IMR-90 (cell line): ENCODE data around the gene UBN1. TPM values are rescaled to one million over a fixed set of nuclear protein-coding genes. Genes with fewer than 3 reads are reported as not detected.
A peak's percentile ranks its signal among the peaks of the same experiment; 100 is the strongest.

Experiments used
- ATAC-seq: fragments of 200-7000 bp; cut with Tn5 transposase; 2 replicates; pipeline ENCODE4 v1.9.1; 2020; ENCODE audit warnings: low read depth, mild to moderate bottlenecking, moderate library complexity
- BruUV-seq: library from RNA; stranded (reverse); fragments of 400-500 nt; replicated peaks from 2 replicates; lab custom pipeline; 2021; lab: Mats Ljungman, UMichigan
- CTCF ChIA-PET: fragments of 300-600 bp; formaldehyde crosslinking; extraction: SDS; loops from one replicate; lab custom pipeline; 2021; ENCODE audit warnings: antibody characterized with exemption; lab: Yijun Ruan, JAX
- POLR2A ChIA-PET: fragments of 300-600 bp; sonication (Branson Sonifier 250); formaldehyde crosslinking; loops from one replicate; lab custom pipeline; 2022; ENCODE audit warnings: antibody characterized with exemption; ENCODE audit not compliant: unreplicated experiment; lab: Charles Lee
- DNase-seq: peaks from one replicate; pipeline ENCODE4 v3.0.0; 2013
- H2AFZ ChIP-seq: replicated peaks from 2 replicates; pipeline ENCODE3; 2013; ENCODE audit warnings: low read length, mild to moderate bottlenecking; ENCODE audit not compliant: poor library complexity
- H2AK5ac ChIP-seq: 2 replicates; pipeline ENCODE4 v1.6.1; 2013; ENCODE audit warnings: low read depth, low read length, inconsistent platforms
- H2AK9ac ChIP-seq: replicated peaks from 2 replicates; pipeline ENCODE3; 2013; ENCODE audit warnings: mild to moderate bottlenecking, low read depth, low read length, moderate library complexity; ENCODE audit not compliant: poor library complexity
- H2BK120ac ChIP-seq: 2 replicates; pipeline ENCODE4 v1.6.1; 2013; ENCODE audit warnings: low read depth, low read length, inconsistent platforms
- H2BK15ac ChIP-seq: 3 replicates; pipeline ENCODE4 v1.6.1; 2013; ENCODE audit warnings: low read depth, low read length, inconsistent platforms
- H2BK20ac ChIP-seq: 2 replicates; pipeline ENCODE4 v1.6.1; 2013; ENCODE audit warnings: low read depth, mild to moderate bottlenecking, inconsistent platforms, low read length, moderate library complexity
- H2BK5ac ChIP-seq: 2 replicates; pipeline ENCODE4 v1.6.1; 2013; ENCODE audit warnings: mild to moderate bottlenecking, low read depth, low read length, inconsistent platforms; ENCODE audit not compliant: poor library complexity, severe bottlenecking
- H3K14ac ChIP-seq: replicated peaks from 2 replicates; pipeline ENCODE4 v1.6.1; 2013; ENCODE audit warnings: low read depth, low read length, inconsistent platforms
- H3K18ac ChIP-seq: 2 replicates; pipeline ENCODE4 v1.6.1; 2013; ENCODE audit warnings: low read depth, low read length, control low read depth
- H3K23ac ChIP-seq: 2 replicates; pipeline ENCODE4 v1.6.1; 2013; ENCODE audit warnings: low read depth, low read length, inconsistent platforms
- H3K27ac ChIP-seq: 2 replicates; pipeline ENCODE4 v1.5.1; 2013; ENCODE audit warnings: mild to moderate bottlenecking, control low read depth, low read length; ENCODE audit not compliant: insufficient read depth
- H3K27me3 ChIP-seq: 2 replicates; pipeline ENCODE4 v1.6.1; 2013; ENCODE audit warnings: low read length; ENCODE audit not compliant: control insufficient read depth, insufficient read depth
- H3K36me3 ChIP-seq: 2 replicates; pipeline ENCODE4 v1.6.1; 2013; ENCODE audit warnings: low read length, mixed read lengths; ENCODE audit not compliant: control insufficient read depth, insufficient read depth
- H3K4ac ChIP-seq: 2 replicates; pipeline ENCODE4 v1.6.1; 2013; ENCODE audit warnings: low read depth, low read length, inconsistent platforms
- H3K4me1 ChIP-seq: 2 replicates; pipeline ENCODE4 v1.6.1; 2013; ENCODE audit warnings: low read length, mixed read lengths; ENCODE audit not compliant: control insufficient read depth, insufficient read depth
- H3K4me2 ChIP-seq: 2 replicates; pipeline ENCODE4 v1.6.1; 2013; ENCODE audit warnings: low read depth, mild to moderate bottlenecking, control low read depth, low read length, moderate library complexity
- H3K4me3 ChIP-seq: 2 replicates; pipeline ENCODE4 v1.5.1; 2013; ENCODE audit warnings: low read depth, mild to moderate bottlenecking, control low read depth, low read length, moderate library complexity; ENCODE audit not compliant: insufficient read depth
- H3K56ac ChIP-seq: 2 replicates; pipeline ENCODE4 v1.6.1; 2013; ENCODE audit warnings: low read length, inconsistent platforms; ENCODE audit not compliant: insufficient read depth; ENCODE audit errors: extremely low read depth
- H3K79me1 ChIP-seq, 2 experiments: 2 replicates each; pipeline ENCODE4 v1.6.1; 2013; ENCODE audit warnings: low read length in 2 of 2, inconsistent platforms in 1 of 2, low read depth in 1 of 2
- H3K9ac ChIP-seq: 2 replicates; pipeline ENCODE4 v1.6.1; 2013; ENCODE audit warnings: low read depth, low read length, control low read depth
- H3K9me1 ChIP-seq: 2 replicates; pipeline ENCODE4 v1.6.1; 2013; ENCODE audit warnings: low read length, inconsistent platforms; ENCODE audit not compliant: insufficient read depth
- H3K9me3 ChIP-seq: 2 replicates; pipeline ENCODE4 v1.6.1; 2013; ENCODE audit warnings: low read length; ENCODE audit not compliant: control insufficient read depth, insufficient read depth
- H4K20me1 ChIP-seq: 2 replicates; pipeline ENCODE4 v1.6.1; 2013; ENCODE audit warnings: low read length, inconsistent platforms; ENCODE audit not compliant: insufficient read depth
- H4K5ac ChIP-seq: 2 replicates; pipeline ENCODE4 v1.6.1; 2013; ENCODE audit warnings: mild to moderate bottlenecking, low read depth, low read length, control low read depth
- H4K8ac ChIP-seq, 2 experiments: 2 replicates each; pipeline ENCODE4 v1.6.1; 2013; ENCODE audit warnings: low read depth in 2 of 2, low read length in 2 of 2, control low read depth in 1 of 2, inconsistent platforms in 1 of 2
- H4K91ac ChIP-seq: 2 replicates; pipeline ENCODE4 v1.6.1; 2013; ENCODE audit warnings: low read depth, low read length, inconsistent platforms; ENCODE audit not compliant: insufficient read depth
- BHLHE40 ChIP-seq: fragments of 150-350 bp; IDR thresholded peaks from 2 replicates; pipeline ENCODE4 v1.6.1; 2016; ENCODE audit warnings: mild to moderate bottlenecking, low read depth, low read length
- CEBPB ChIP-seq: IDR thresholded peaks from 2 replicates; pipeline ENCODE4 v1.6.1; 2012; ENCODE audit warnings: low read depth, low read length, improper control_type of control experiment
- CTCF ChIP-seq: conservative IDR thresholded peaks from 2 replicates; pipeline ENCODE4 v1.5.1; 2012; ENCODE audit warnings: mild to moderate bottlenecking, low read depth, low read length, improper control_type of control experiment
- ELK1 ChIP-seq: fragments of 150-350 bp; IDR thresholded peaks from 2 replicates; pipeline ENCODE4 v1.6.1; 2016; ENCODE audit warnings: low read depth, mild to moderate bottlenecking, low read length, moderate library complexity, borderline replicate concordance
- FOS ChIP-seq: fragments of 150-350 bp; IDR thresholded peaks from 2 replicates; pipeline ENCODE4 v1.6.1; 2016; ENCODE audit warnings: low read depth, low read length
- MAFK ChIP-seq: IDR thresholded peaks from 2 replicates; pipeline ENCODE4 v1.6.1; 2012; ENCODE audit warnings: low read depth, low read length, improper control_type of control experiment
- MAZ ChIP-seq: IDR thresholded peaks from 2 replicates; pipeline ENCODE4 v1.6.1; 2012; ENCODE audit warnings: low read depth, mild to moderate bottlenecking, low read length, improper control_type of control experiment, moderate library complexity, borderline replicate concordance
- MXI1 ChIP-seq: IDR thresholded peaks from 2 replicates; pipeline ENCODE4 v1.6.1; 2012; ENCODE audit warnings: low read depth, mild to moderate bottlenecking, low read length, moderate library complexity, borderline replicate concordance
- NFE2L2 ChIP-seq: fragments of 150-350 bp; IDR thresholded peaks from 2 replicates; pipeline ENCODE4 v1.6.1; 2016; ENCODE audit warnings: low read depth, mild to moderate bottlenecking, low read length
- POLR2A ChIP-seq: IDR thresholded peaks from 2 replicates; pipeline ENCODE4 v1.6.1; 2012; ENCODE audit warnings: mild to moderate bottlenecking, low read depth, low read length
- RAD21 ChIP-seq: IDR thresholded peaks from 2 replicates; pipeline ENCODE4 v1.6.1; 2012; ENCODE audit warnings: low read length, improper control_type of control experiment
- RCOR1 ChIP-seq: IDR thresholded peaks from 2 replicates; pipeline ENCODE4 v1.6.1; 2012; ENCODE audit warnings: mild to moderate bottlenecking, low read length, improper control_type of control experiment; ENCODE audit not compliant: insufficient replicate concordance
- RFX5 ChIP-seq: IDR thresholded peaks from 2 replicates; pipeline ENCODE4 v1.8.0; 2012; ENCODE audit warnings: low read depth, mild to moderate bottlenecking, low read length, moderate library complexity
- SMC3 ChIP-seq: fragments of 150-350 bp; IDR thresholded peaks from 2 replicates; pipeline ENCODE4 v1.6.1; 2016; ENCODE audit warnings: low read depth, mild to moderate bottlenecking, antibody characterized with exemption, low read length, moderate library complexity
- USF2 ChIP-seq: fragments of 150-350 bp; IDR thresholded peaks from 2 replicates; pipeline ENCODE4 v1.6.1; 2017; ENCODE audit warnings: mild to moderate bottlenecking, antibody characterized with exemption, low read length, low read depth
- WGBS, 2 experiments: methylation state at CpG; one replicate each; pipeline versions ENCODE4 v1.1.5 to v1.1.7; 2013; ENCODE audit warnings: missing lambda C conversion rate in 2 of 2; ENCODE audit not compliant: insufficient read length in 1 of 2; ENCODE audit errors: extremely low coverage in 2 of 2; 5-methylcytosine and 5-hydroxymethylcytosine counted together
- dilution Hi-C: fragments of 300-500 bp; cut with HindIII; formaldehyde crosslinking; loops from one replicate; pipeline ENCODE4 v1.14.3; 2018; ENCODE audit warnings: low sequenced_read_pairs; ENCODE audit not compliant: unreplicated experiment
- in situ Hi-C: fragments of 300-500 bp; cut with MboI; formaldehyde crosslinking; loops from 3 replicates; pipeline ENCODE4 v1.14.3; 2019; ENCODE audit warnings: low sequenced_read_pairs, inconsistent platforms, mixed read lengths
- intact Hi-C: fragments of 100-400 bp; cut with micrococcal nuclease; formaldehyde crosslinking; loops from 2 replicates; pipeline ENCODE4 v1.10.0; 2022
- polyA plus RNA-seq, 3 experiments: library from polyadenylated mRNA; depleted of rRNA; stranded (reverse); fragments of >200 nt; gene quantifications; 2 replicates each; pipeline ENCODE4 v1.2.3, GENCODE V29; 2012; ENCODE audit warnings: low replicate concordance in 1 of 3
- total RNA-seq: library from RNA; depleted of rRNA; stranded (reverse); fragments of >200 nt; gene quantifications from 2 replicates; pipeline ENCODE4 v1.2.3, GENCODE V29; 2012

The UBN1 gene
- total and polyA plus RNA-seq, 2 of the 4 experiments (the other 2 are of a cell fraction), result 5.7 to 16.3 TPM

DNA sequence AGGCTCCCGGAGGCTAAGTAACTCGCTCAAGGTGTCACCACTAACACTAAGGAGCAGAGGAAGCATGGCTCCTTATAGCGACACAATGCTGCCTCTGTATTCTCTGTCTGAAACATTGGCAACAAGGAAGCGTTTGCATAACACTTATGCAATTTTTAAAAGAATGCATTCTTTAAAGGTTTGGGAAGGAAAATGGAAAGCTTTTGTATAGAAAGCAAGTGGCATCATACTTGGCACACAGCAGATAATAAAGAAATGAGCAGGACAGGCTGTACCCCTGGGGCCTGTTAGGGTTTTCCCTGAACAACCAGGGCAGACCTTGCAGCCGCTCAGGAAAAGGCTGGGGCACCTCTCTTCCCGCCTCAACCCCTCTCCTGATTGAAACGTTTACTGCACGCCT is 52.8 kb downstream of the UBN1 start:
- no peak overlapping the region for H3K18ac ChIP-seq
- in situ Hi-C loops (no loop called here), intact Hi-C loops (no loop called here), dilution Hi-C loops (no loop called here)
- H2AFZ ChIP-seq, result no peak overlapping the region
- no peak overlapping the region for H3K4me3 ChIP-seq
- WGBS, 2 experiments, result 63% methylated on average over 2 of the region's 8 CpGs; no CpG with 5 or more reads in 1 of the 2 experiments
- no peak overlapping the region for H2BK120ac ChIP-seq
- no peaks in the 10 kb centered on the region; the same call in 1 of the 2 replicates for H4K20me1 ChIP-seq
- ATAC-seq, result peak; percentile 17; the same call in 1 of the 2 replicates
- peaks cover 11% of the 10 kb centered on the region for H3K27me3 ChIP-seq
- no peak overlapping the region for H2BK20ac ChIP-seq
- H3K14ac ChIP-seq, result no peak overlapping the region
- no peak overlapping the region for H3K23ac ChIP-seq
- H3K9me3 ChIP-seq, result peaks cover 4% of the 10 kb centered on the region
- no peak overlapping the region for H2AK5ac ChIP-seq
- no TSS peak for BruUV-seq
- no peak overlapping the region for H3K27ac ChIP-seq
- ChIA-PET POLR2A (no interaction called here), CTCF (interaction anchor here (0.5 kb wide), 1 partner anchor 12 kb away, joined by 3 read pairs; no protein-coding TSS in a partner anchor)
- H3K4me1 ChIP-seq, result no peaks in the 10 kb centered on the region
- no peaks in the 10 kb centered on the region for H3K9me1 ChIP-seq
- H2BK5ac ChIP-seq, result no peak overlapping the region
- H4K5ac ChIP-seq, result no peak overlapping the region
- H4K8ac ChIP-seq, result no peak overlapping the region
- H3K36me3 ChIP-seq, result no peaks in the 10 kb centered on the region
- no peak overlapping the region for H3K4me2 ChIP-seq
- no peaks in the 10 kb centered on the region for H3K79me1 ChIP-seq
- no peak overlapping the region for H3K4ac ChIP-seq
- DNase-seq, result no peak
- TF ChIP-seq MAFK, result no peak
- no peak for TF ChIP-seq POLR2A
- TF ChIP-seq MXI1, result no peak
- no peak for TF ChIP-seq CTCF
- TF ChIP-seq MAZ, result no peak
- TF ChIP-seq USF2, result no peak
- TF ChIP-seq ELK1, result no peak
- no peak for TF ChIP-seq SMC3
- no peak for TF ChIP-seq RAD21
- TF ChIP-seq NFE2L2, result no peak
- TF ChIP-seq CEBPB, result no peak
- TF ChIP-seq RFX5, result no peak
- no peak for TF ChIP-seq BHLHE40
- TF ChIP-seq RCOR1, result no peak
- TF ChIP-seq FOS, result no peak
- H4K91ac ChIP-seq, result no peak overlapping the region
- no peak overlapping the region for H2AK9ac ChIP-seq
- H3K9ac ChIP-seq, result no peak overlapping the region
- no peak overlapping the region for H2BK15ac ChIP-seq
- H3K56ac ChIP-seq, result no peak overlapping the region
